ENCODE results near the gene MT3.

DNA sequence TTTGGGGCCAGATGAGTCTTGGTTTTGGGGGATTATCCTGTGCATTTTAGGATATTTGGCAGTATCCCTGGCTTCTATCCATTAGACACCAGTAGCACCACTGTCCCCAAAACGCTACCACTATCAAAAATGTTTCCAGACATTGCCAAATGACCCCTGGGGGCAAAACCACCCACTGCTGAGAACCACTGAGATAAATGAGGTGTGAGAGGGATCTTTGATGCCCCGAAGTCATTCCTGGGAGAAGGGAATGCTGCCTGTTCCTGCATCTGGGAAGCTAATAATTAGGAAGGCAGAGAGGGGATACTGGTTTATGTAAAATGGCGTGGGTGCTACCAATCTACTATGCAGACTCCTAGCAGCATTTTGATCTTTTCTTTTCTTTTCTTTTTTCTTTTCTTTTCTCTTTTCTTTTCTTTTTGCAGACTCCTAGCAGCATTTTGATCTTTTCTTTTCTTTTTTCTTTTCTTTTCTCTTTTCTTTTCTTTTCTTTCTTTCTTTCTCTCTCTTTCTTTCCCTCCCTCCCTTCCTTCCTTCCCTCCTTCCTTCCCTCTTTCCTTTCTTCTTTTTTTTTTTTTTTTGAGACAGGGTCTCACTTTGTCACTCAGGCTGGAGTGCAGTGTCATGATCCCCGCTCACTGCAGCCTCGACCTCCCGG is 8.8 kb upstream of the MT3 start:
- TF ChIP-seq POLR2A (IDR thresholded peaks at IDR 0.05): no peak
- TF ChIP-seq, protein P1, sequence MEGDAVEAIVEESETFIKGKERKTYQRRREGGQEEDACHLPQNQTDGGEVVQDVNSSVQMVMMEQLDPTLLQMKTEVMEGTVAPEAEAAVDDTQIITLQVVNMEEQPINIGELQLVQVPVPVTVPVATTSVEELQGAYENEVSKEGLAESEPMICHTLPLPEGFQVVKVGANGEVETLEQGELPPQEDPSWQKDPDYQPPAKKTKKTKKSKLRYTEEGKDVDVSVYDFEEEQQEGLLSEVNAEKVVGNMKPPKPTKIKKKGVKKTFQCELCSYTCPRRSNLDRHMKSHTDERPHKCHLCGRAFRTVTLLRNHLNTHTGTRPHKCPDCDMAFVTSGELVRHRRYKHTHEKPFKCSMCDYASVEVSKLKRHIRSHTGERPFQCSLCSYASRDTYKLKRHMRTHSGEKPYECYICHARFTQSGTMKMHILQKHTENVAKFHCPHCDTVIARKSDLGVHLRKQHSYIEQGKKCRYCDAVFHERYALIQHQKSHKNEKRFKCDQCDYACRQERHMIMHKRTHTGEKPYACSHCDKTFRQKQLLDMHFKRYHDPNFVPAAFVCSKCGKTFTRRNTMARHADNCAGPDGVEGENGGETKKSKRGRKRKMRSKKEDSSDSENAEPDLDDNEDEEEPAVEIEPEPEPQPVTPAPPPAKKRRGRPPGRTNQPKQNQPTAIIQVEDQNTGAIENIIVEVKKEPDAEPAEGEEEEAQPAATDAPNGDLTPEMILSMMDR (IDR thresholded peaks at IDR 0.05 in 4 of 5, conservative IDR thresholded peaks at IDR 0.05 in 1 of 5): no peak

Measured in gastrocnemius medialis (tissue), 4 donors.